ENCODE results near the gene TBX4. TPM values are rescaled to one million over a fixed set of nuclear protein-coding genes. Genes with fewer than 3 reads are reported as not detected.

TBX4 gene
- polyA plus RNA-seq, 2 of the 4 experiments (the other 2 are of a cell fraction): 0.17 to 0.18 TPM

- ChIA-PET CTCF (interaction anchor here (1.3 to 19.8 kb wide), 21 partner anchors 12 to 693 kb away, joined by 3 to 357 read pairs (median 35); partner anchors contain the start of genes NACA2 and TBX2), POLR2A (interaction anchor here (1.1 to 2.9 kb wide), 3 partner anchors 161 to 420 kb away, joined by 3 to 21 read pairs (median 4); no protein-coding TSS in a partner anchor)
- ATAC-seq (no peak), FAIRE-seq (no peak), DNase-seq (ENCODE audit: low read depth in 1 of 2, low spot score in 1 of 2) (no peak)
- 0 out of 3 replicates have a peak, but pooled peaks cover 8% of the 10 kb centered on the region for H3K9me3 ChIP-seq
- no peak overlapping the region; a peak in 1 of 6 replicates for H3K27ac ChIP-seq
- H3K4me3 ChIP-seq: no peak overlapping the region
- TF ChIP-seq HEYL (CRISPR knock-in tag; IDR thresholded peaks at IDR 0.05): no peak
- no peak for TF ChIP-seq EHMT2 (IDR thresholded peaks at IDR 0.05; ENCODE audit: low read depth)
- no peak for TF ChIP-seq CHD2 (IDR thresholded peaks at IDR 0.05; ENCODE audit: low read length, partially characterized antibody)
- 95% methylated on average over 6 of the region's 8 CpGs for WGBS (ENCODE audit: missing lambda C conversion rate)
- peaks cover 19% of the 10 kb centered on the region for H3K4me1 ChIP-seq
- H3K4me2 ChIP-seq: peak overlapping the region; percentile 85; the same call in 1 of the 3 replicates
These were observed 38.5 kb upstream of the TBX4 start for GRCh38 chr17:61413661-61414126.

GRCh38 chr17:61414141-61414935 is 37.9 kb upstream of the TBX4 start:
- H3K9me3 ChIP-seq: 0 out of 3 replicates have a peak, but pooled peaks cover 8% of the 10 kb centered on the region
- no peak overlapping the region for H3K27ac ChIP-seq
- FAIRE-seq: no peak
- peaks cover 19% of the 10 kb centered on the region for H3K4me1 ChIP-seq
- ChIA-PET POLR2A (interaction anchor here (1.1 kb wide), 1 partner anchor 169 kb away, joined by 3 read pairs; no protein-coding TSS in a partner anchor), CTCF (interaction anchor here (0.9 to 19.8 kb wide), 15 partner anchors 12 to 694 kb away, joined by 3 to 357 read pairs (median 35); partner anchors contain the start of genes NACA2 and TBX2)
- no peak overlapping the region for H3K4me2 ChIP-seq
- no peak overlapping the region for H3K4me3 ChIP-seq
- TF ChIP-seq REST (IDR thresholded peaks at IDR 0.05): no peak
- no peak for TF ChIP-seq JUNB (IDR thresholded peaks at IDR 0.05)
- TF ChIP-seq CEBPB (IDR thresholded peaks at IDR 0.05): no peak
- TF ChIP-seq MYC (IDR thresholded peaks at IDR 0.05; ENCODE audit: borderline replicate concordance, low read length): no peak
- no peak for TF ChIP-seq PBX3 (IDR thresholded peaks at IDR 0.05)
- no peak for TF ChIP-seq RARB (CRISPR knock-in tag; IDR thresholded peaks at IDR 0.05)
- TF ChIP-seq E2F6 (IDR thresholded peaks at IDR 0.05; ENCODE audit: borderline replicate concordance, low read depth): no peak
- no peak for TF ChIP-seq GATA3 (IDR thresholded peaks at IDR 0.05; ENCODE audit: borderline replicate concordance)
- TF ChIP-seq POLR2AphosphoS2 (conservative IDR thresholded peaks at IDR 0.05; ENCODE audit: low read length): no peak
- TF ChIP-seq SMC3 (IDR thresholded peaks at IDR 0.05): no peak
- TF ChIP-seq HES2 (IDR thresholded peaks at IDR 0.05): no peak
- TF ChIP-seq MAFK (IDR thresholded peaks at IDR 0.05; ENCODE audit: partially characterized antibody): no peak
- TF ChIP-seq NPAS2 (CRISPR knock-in tag; IDR thresholded peaks at IDR 0.05; ENCODE audit: borderline replicate concordance): no peak
- no peak for TF ChIP-seq NR3C1 (IDR thresholded peaks at IDR 0.05)
- TF ChIP-seq CHD4 (IDR thresholded peaks at IDR 0.05; ENCODE audit: borderline replicate concordance): no peak
- WGBS (ENCODE audit: missing lambda C conversion rate): 78% methylated on average over 15 of the region's 16 CpGs
- DNase-seq (ENCODE audit: low read depth in 1 of 2, low spot score in 1 of 2): peak in 1 of 2 experiments; percentile 2
- no peak for ATAC-seq

Data from A549 (cell line).